Bronchial epithelial cell (primary cell): ENCODE data around the gene EYS. TPM values are rescaled to one million over a fixed set of nuclear protein-coding genes. Genes with fewer than 3 reads are reported as not detected.

Experiments
- DNase-seq: peaks from one replicate; pipeline ENCODE4 v3.0.0-alpha.2; 2010; ENCODE audit warnings: low read depth
- FAIRE-seq: peaks from 2 replicates; lab custom pipeline; 2011; peaks lifted over from hg19 to GRCh38; lab: Jason Lieb, UNC
- H3K27me3 ChIP-seq: 2 replicates; pipeline ENCODE4 v1.5.1; 2011; ENCODE audit warnings: low read length; ENCODE audit not compliant: control insufficient read depth, insufficient read depth
- H3K36me3 ChIP-seq: 2 replicates; pipeline ENCODE4 v1.5.1; 2011; ENCODE audit warnings: low read length; ENCODE audit not compliant: control insufficient read depth, insufficient read depth
- H3K4me3 ChIP-seq: 2 replicates; pipeline ENCODE4 v1.5.1; 2011; ENCODE audit warnings: mild to moderate bottlenecking, low read depth, low read length, control low read depth
- total RNA-seq: library from RNA; depleted of rRNA; stranded (reverse); fragments of >200 nt; gene quantifications from 2 replicates; pipeline ENCODE4 v1.2.1, GENCODE V29; 2014
- TF ChIP-seq, protein P1 (sequence below): IDR thresholded peaks from 2 replicates; pipeline ENCODE4 v1.5.1; 2011; ENCODE audit warnings: mild to moderate bottlenecking, moderate library complexity, low read length, control low read depth, inconsistent platforms; ENCODE audit not compliant: insufficient read depth, severe bottlenecking

EYS gene
- total RNA-seq, 1 donor from 2014 or later: 0.53 TPM

DNA sequence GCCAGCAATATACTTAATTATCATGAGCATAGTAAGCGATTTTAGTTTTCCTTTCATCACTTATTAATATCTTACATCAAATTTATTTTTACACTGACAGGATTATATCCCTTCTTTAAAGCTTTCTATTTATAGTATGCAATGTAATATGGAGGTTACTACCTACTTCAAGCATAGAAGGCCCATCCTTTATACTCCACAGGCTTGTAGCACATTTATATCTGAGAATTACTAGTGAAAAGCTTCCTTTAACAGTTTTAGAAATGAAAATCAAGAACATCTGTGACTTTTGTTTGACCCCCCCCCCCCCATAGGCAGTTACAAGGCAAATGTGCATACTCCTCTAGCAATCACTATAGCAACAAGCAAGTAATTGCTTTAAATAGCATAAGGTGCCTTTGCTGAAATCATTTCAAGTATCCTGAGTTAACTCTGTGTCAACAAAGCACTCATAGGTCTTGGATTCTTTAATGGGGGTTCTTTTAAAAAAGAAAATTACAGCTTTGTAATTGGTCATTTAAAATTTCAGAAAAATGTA is 1153.7 kb downstream of the EYS start:
- DNase-seq: no peak
- no peak overlapping the region for H3K4me3 ChIP-seq
- TF ChIP-seq, protein P1, sequence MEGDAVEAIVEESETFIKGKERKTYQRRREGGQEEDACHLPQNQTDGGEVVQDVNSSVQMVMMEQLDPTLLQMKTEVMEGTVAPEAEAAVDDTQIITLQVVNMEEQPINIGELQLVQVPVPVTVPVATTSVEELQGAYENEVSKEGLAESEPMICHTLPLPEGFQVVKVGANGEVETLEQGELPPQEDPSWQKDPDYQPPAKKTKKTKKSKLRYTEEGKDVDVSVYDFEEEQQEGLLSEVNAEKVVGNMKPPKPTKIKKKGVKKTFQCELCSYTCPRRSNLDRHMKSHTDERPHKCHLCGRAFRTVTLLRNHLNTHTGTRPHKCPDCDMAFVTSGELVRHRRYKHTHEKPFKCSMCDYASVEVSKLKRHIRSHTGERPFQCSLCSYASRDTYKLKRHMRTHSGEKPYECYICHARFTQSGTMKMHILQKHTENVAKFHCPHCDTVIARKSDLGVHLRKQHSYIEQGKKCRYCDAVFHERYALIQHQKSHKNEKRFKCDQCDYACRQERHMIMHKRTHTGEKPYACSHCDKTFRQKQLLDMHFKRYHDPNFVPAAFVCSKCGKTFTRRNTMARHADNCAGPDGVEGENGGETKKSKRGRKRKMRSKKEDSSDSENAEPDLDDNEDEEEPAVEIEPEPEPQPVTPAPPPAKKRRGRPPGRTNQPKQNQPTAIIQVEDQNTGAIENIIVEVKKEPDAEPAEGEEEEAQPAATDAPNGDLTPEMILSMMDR: no peak
- FAIRE-seq: no peak
- no peaks in the 10 kb centered on the region for H3K36me3 ChIP-seq
- no peaks in the 10 kb centered on the region for H3K27me3 ChIP-seq

DNA sequence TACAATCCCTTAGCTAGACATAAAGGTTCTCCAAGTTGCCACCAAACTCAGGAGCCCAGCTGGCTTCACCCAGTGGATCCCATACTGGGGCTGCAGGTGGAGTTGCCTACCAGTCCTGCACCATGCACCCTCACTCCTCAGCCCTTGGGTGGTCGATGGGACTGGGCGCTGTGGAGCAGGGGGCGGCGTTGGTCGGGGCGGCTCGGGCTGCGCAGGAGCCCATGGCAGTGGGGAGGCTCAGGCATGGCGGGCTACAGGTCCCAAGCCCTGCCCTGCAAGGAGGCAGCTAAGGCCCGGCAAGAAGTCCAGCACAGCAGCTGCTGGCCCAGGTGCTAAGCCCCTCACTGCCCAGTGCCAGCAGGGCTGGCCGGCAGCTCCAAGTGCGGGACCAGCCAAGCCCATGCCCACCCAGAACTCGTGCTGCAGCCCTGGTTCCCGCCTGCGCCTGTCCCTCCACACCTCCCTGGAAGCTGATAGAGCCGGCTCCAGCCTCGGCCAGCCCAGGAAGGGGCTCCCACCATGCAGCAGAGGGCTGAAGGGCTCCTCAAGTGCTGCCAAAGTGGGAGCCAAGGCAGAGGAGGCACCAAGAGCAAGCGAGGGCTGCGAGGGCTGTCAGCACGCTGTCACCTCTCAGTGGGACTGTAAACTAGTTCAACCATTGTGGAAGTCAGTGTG is 1159.3 kb downstream of the EYS start:
- DNase-seq: no peak
- H3K36me3 ChIP-seq: no peaks in the 10 kb centered on the region
- TF ChIP-seq, protein P1: no peak
- H3K27me3 ChIP-seq: no peaks in the 10 kb centered on the region
- H3K4me3 ChIP-seq: no peak overlapping the region
- FAIRE-seq: no peak

DNA sequence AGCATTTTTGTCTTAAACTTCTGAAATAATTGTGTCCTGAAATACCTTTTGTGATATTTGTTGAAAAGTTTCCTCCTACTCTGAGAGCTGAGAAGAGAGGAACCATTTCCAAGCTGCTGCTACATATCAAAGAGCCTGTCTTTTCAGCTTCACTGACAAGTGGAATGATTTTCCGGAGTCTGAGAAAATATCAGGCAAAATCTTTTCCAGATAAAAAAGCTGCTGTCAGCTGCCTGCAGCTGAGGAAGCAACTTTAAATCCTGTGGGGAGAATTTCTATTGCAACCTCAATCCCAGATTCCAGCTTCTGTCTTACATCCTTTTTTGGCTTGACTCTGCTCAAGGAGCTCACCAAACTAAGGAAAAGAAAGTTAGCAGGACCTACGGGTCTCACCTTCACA is 1167.1 kb downstream of the EYS start:
- no peaks in the 10 kb centered on the region for H3K27me3 ChIP-seq
- DNase-seq (no peak), FAIRE-seq (no peak)
- TF ChIP-seq, protein P1: no peak
- H3K36me3 ChIP-seq: no peaks in the 10 kb centered on the region
- H3K4me3 ChIP-seq: no peak overlapping the region

DNA sequence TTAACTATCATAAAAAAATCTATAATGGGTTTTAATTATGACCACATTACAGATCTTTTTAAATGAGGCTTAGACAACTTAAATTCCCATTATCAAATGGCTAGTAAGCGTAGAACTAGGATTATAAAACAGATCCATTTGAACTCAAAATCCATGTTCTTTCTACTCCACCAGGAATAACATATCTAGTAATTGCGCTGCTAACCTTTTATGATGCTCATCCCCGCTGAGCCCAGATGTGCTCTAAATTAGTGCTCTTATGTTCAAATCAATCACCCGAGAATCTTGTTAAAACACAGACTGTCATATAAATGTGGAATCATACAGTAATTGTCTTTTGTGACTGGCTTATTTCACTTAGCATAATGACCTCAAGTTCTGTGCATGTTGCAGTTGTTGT is 1168.3 kb downstream of the EYS start:
- DNase-seq (no peak), FAIRE-seq (no peak)
- Histone ChIP-seq H3K27me3 (no peaks in the 10 kb centered on the region), H3K4me3 (no peak overlapping the region), H3K36me3 (no peaks in the 10 kb centered on the region)
- TF ChIP-seq, protein P1: no peak

DNA sequence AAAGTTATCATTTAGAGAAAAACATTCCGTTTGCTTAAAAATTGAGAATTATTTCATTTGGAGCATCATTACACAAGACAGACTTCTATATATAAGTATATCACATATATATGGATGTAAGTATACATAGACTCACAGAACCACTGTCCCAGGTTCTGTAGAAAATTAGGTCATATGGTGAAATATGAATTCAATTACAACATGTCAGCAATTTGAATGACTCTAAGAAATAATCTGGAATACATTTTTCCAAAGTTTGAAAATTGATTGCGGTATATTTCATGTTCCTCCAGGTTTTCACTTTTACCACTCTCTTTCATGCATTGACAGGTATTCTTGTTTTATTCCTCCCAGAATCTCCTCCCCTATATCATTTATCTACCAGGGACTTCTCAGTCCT is 1179.1 kb downstream of the EYS start:
- TF ChIP-seq, protein P1: no peak
- H3K36me3 ChIP-seq: no peaks in the 10 kb centered on the region

More for the DNA sequence above, 1179.1 kb downstream of the EYS start:
- H3K27me3 ChIP-seq: no peaks in the 10 kb centered on the region
- FAIRE-seq (no peak), DNase-seq (no peak)
- no peak overlapping the region for H3K4me3 ChIP-seq
